ENCODE results near the gene PRDM15. TPM values are rescaled to one million over a fixed set of nuclear protein-coding genes. Genes with fewer than 3 reads are reported as not detected.
A peak's percentile ranks its signal among the peaks of the same experiment; 100 is the strongest.
"Not testable (repeated sequence)": the region's sequence is repeated elsewhere in the genome, so short reads cannot be mapped to it uniquely, and the experiment has no call there.

The PRDM15 gene
- total RNA-seq, 1 experiment from 2014 or later: 8.0 TPM

- no peak for DNase-seq (ENCODE audit: low read depth)
Observed at GRCh38 chr21:41806773-41807172, 72.4 kb downstream of the PRDM15 start.

- DNase-seq (ENCODE audit: low read depth): no peak
Observed at GRCh38 chr21:41805643-41806042, 73.5 kb downstream of the PRDM15 start.

DNA sequence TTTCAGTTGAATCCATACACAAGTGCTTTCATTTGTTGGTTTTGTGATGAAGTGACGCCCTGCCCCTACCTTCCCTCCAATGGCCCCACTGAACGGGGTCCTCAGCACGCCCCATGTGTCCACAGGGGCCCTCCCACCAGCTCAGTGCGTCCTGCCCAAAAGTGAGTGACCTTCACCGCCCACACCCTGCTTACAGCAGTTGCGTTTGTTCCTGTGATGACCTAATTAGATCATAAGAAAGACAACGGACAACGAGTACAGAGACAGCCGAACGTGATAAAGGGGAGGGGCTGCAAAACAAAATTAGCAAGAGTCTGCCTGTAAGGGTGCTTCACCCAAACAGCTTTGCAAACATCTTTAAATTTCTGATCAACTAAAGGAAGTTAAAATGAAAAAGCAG, 74.1 kb downstream of the PRDM15 start:
- no peak for DNase-seq (ENCODE audit: low read depth)

DNA sequence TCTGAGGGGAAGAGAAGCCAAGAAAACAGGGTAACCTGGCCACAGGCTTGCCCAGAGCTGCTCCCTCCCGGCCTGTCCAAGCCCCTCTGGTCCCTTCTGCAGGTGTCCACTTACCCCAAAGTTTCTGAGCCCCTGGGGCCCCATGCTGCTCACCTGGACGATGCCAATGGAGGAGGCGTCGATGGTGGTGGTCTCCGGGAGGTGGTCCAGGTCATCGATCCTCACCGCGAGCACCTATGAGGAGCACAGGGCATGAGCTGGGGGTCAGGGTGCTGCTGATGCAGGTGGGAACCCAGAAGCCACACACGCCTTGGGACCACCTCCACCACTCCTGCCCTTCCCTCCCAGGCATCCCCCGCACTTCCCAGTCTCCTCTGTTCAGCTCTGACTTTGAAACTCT, 74.8 kb downstream of the PRDM15 start:
- DNase-seq (ENCODE audit: low read depth): no peak

GRCh38 chr21:41803316-41803715, 75.8 kb downstream of the PRDM15 start:
- peak; percentile 84 for DNase-seq (ENCODE audit: low read depth)

GRCh38 chr21:41802684-41803083, 76.5 kb downstream of the PRDM15 start:
- peak; percentile 61 for DNase-seq (ENCODE audit: low read depth)

GRCh38 chr21:41802198-41802584, 77.0 kb downstream of the PRDM15 start:
- no peak for DNase-seq (ENCODE audit: low read depth)

DNA sequence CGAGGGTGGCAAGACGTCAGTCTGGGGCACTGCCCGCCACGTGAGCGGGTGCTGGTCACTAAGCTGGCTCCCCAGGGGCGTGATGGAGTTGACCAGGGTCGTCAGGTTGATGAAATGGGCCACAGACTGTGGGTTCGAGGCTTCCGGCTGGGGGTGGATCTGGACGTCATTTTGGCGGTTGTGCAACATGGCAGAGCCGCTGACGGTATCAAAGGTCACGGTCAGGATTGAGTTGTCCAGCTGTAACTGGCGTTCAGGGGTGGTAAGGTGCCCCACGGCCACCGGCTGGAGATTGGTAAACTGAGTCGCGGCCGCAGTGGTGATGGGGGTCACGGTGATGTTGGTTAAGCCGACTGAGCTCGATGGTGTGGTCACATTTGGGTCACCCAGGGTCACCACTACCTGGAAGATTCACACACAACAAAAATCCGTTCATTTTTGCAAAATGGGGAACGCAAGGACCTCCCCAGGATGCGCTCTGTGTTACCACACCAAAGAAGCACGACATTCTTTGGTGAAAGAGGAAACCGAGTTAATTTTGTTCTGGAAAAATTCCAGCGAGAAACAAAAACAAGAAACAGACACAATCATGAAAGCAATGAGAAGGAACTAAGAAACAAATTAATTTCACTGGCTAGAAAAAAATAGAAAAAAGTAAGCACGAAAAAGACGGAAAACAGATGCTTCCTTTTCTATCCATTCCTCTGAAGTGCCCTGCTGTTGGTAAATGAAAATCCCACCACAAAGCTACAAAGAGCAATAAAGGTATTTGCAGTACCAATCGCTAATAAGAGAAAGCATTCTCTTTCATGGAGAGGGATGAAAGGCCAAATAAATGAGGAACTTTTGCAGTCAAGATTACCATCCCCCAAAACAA, 77.6 kb downstream of the PRDM15 start:
- no peak for DNase-seq (ENCODE audit: low read depth)

GRCh38 chr21:41800425-41801320, 78.5 kb downstream of the PRDM15 start:
- DNase-seq (ENCODE audit: low read depth): no peak

- no peak for DNase-seq (ENCODE audit: low read depth)
Observed at GRCh38 chr21:41799763-41800162, 79.4 kb downstream of the PRDM15 start.

DNA sequence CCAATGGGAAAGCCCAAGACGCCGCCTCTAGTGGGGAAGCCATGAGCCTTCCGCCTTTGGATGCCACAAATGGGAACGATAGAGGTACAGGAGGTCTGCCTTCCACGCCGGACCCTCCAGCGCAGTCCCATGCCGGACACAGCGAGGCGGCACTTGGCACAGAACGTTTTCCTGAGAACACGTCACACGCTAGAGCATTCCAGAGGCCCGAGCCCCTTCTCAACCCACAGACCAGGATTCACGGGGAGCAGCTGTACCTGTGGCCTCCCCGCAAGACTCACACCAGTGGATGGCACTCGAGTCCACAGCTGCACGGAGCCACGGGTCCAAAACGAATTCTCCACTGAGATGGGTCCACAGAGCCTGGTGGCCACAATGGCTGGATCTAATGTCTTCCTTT, 80.8 kb downstream of the PRDM15 start:
- no peak for DNase-seq (ENCODE audit: low read depth)

GRCh38 chr21:41796476-41797080, 82.6 kb downstream of the PRDM15 start:
- DNase-seq (ENCODE audit: low read depth): no peak

- DNase-seq (ENCODE audit: low read depth): no peak
Observed at GRCh38 chr21:41795726-41796125, 83.4 kb downstream of the PRDM15 start.

DNA sequence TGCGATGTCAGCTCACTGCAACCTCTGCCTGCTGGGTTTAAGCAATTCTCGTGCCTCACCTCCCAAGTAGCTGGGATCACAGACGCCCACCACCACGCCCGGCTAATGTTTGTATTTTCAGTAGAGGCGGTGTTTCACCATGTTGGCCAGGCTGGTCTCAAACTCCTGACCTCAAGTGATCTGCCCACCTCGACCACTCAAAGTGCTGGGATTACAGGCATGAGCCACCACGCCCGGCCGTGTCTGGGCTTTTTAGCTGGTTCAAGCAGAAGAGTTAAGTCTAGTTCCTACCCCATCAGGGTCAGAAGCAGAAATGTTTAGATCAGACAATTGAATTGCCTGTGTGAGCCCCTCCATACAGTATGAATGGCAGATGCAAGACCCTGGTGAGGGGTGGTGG, 84.5 kb downstream of the PRDM15 start:
- no peak for DNase-seq (ENCODE audit: low read depth)

DNA sequence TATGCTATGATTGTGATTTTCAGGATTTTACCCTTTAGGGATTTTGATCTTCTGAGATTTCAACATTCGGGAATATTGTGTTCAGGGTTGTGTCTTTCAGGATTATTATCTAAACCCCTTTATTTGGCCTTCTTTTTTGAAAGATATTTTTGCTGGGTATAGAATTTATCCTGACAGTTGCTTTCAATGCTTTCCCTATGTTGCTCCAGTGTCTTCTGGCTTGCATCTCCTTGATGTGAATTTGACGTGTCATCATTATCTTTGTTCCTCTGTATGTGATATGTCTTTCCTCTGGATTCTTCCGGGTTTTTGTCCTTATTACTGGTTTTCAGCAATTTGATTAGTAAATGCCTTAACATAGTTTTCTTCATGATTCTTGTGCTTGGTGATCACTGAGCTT, 86.4 kb downstream of the PRDM15 start:
- DNase-seq (ENCODE audit: low read depth): no peak

GRCh38 chr21:41786509-41786987, 92.6 kb downstream of the PRDM15 start:
- DNase-seq (ENCODE audit: low read depth): peak; percentile 100

DNA sequence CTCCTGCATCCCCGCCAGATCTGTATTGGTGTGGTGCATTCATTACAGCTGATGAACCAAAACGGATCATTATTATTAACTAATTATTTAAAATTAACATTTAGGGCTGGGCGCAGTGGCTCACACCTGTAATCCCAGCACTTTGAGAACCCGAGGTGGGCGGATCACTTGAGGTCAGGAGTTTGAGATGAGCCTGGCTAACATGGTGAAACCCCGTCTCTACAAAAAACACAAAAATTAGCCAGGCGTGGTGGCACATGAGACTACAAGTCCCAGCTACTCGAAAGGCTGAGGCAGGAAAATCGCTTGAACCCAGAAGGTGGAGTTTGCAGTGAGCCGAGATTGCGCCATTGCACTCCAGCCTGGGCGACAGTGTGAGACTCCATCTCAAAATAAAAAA, 93.9 kb downstream of the PRDM15 start:
- not testable (repeated sequence) for DNase-seq (ENCODE audit: low read depth)

GRCh38 chr21:41784456-41785102, 94.6 kb downstream of the PRDM15 start:
- DNase-seq (ENCODE audit: low read depth): no peak

- DNase-seq (ENCODE audit: low read depth): peak; percentile 100
Observed at GRCh38 chr21:41783476-41784180, 95.5 kb downstream of the PRDM15 start.

- DNase-seq (ENCODE audit: low read depth): peak; percentile 26
Observed at GRCh38 chr21:41781050-41781410, 98.1 kb downstream of the PRDM15 start.

Measured in M059J (cell line).